ENCODE measurements around the gene GDF11.

The GDF11 gene

GRCh38 chr12:55744340-55745030 lies 1.6 kb downstream of the GDF11 start (continued):
- TF ChIP-seq PATZ1 (tag by site-specific recombination; IDR thresholded peaks at IDR 0.05) (peak; percentile 25; the same call in 1 of the 2 replicates), BCL11A (tag by site-specific recombination; IDR thresholded peaks at IDR 0.05; ENCODE audit: low read depth) (no peak), ZNF423 (tag by site-specific recombination; IDR thresholded peaks at IDR 0.05) (peak; percentile 53), ZNF24 (tag by site-specific recombination; IDR thresholded peaks at IDR 0.05) (no peak), ZSCAN23 (tag by site-specific recombination; IDR thresholded peaks at IDR 0.05) (no peak), ZSCAN18 (tag by site-specific recombination; IDR thresholded peaks at IDR 0.05) (no peak), ZNF398 (tag by site-specific recombination; IDR thresholded peaks at IDR 0.05) (peak; percentile 83), ZNF157 (tag by site-specific recombination; IDR thresholded peaks at IDR 0.05) (no peak), RBAK (tag by site-specific recombination; IDR thresholded peaks at IDR 0.05) (no peak), ZNF433 (tag by site-specific recombination; IDR thresholded peaks at IDR 0.05; ENCODE audit: low read depth) (no peak), KLF1 (tag by site-specific recombination; IDR thresholded peaks at IDR 0.05) (no peak), ZNF132 (tag by site-specific recombination; IDR thresholded peaks at IDR 0.05; ENCODE audit: borderline replicate concordance) (no peak), PRDM10 (tag by site-specific recombination; IDR thresholded peaks at IDR 0.05) (peak; percentile 97)

GRCh38 chr12:55745361-55746173 lies 2.6 kb downstream of the GDF11 start:
- Histone ChIP-seq H3K4me1 (ENCODE audit: control insufficient read depth, insufficient read depth, low read length) (peaks cover 12% of the 10 kb centered on the region; the same call in 1 of the 2 replicates), H3K9me3 (ENCODE audit: control insufficient read depth, insufficient read depth, low read depth, low read length) (no peaks in the 10 kb centered on the region), H3K4me3 (ENCODE audit: low read depth, low read length) (no peak overlapping the region), H3K27ac (ENCODE audit: extremely low read depth, low read depth, low read length) (peak overlapping the region; percentile 36; the same call in 1 of the 2 replicates), H3K36me3 (ENCODE audit: control insufficient read depth in 2 of 2, insufficient read depth in 1 of 2, low read length in 2 of 2) (peaks cover 3 to 38% of the 10 kb centered on the region in 2 experiments; a peak in 1 of 3 replicates)
- POLR2A ChIA-PET = interaction anchor here (1.1 to 2.1 kb wide), 3 partner anchors 16 to 228 kb away, joined by 3 to 6 read pairs (median 6); partner anchors contain the start of genes CD63 and RAB5B
- CTCF ChIA-PET = interaction anchor here (4.5 kb wide), 1 partner anchor 7 kb away, joined by 28 read pairs; no protein-coding TSS in a partner anchor
- peak; percentile 26; the same call in 1 of the 2 replicates for TF ChIP-seq SP7 (tag by site-specific recombination; IDR thresholded peaks at IDR 0.05)
- peak; percentile 96 for TF ChIP-seq ZNF449 (tag by site-specific recombination; IDR thresholded peaks at IDR 0.05)
- no peak for TF ChIP-seq ZNF148 (tag by site-specific recombination; IDR thresholded peaks at IDR 0.05; ENCODE audit: borderline replicate concordance)
- no peak for TF ChIP-seq ZNF366 (tag by site-specific recombination; conservative IDR thresholded peaks at IDR 0.05)
- 0 out of 2 replicates have a peak, but pooled peaks have one; percentile 37 for TF ChIP-seq ZNF423 (tag by site-specific recombination; IDR thresholded peaks at IDR 0.05)
- TF ChIP-seq ZNF398 (tag by site-specific recombination; IDR thresholded peaks at IDR 0.05) = peak; percentile 87
- no peak for TF ChIP-seq KLF1 (tag by site-specific recombination; IDR thresholded peaks at IDR 0.05)
